Cerebellar cortex (tissue), 1 donor: ENCODE data around the gene MELTF.

ENCODE experiments used
- DNase-seq: peaks from one replicate; pipeline ENCODE4 v3.0.0-alpha.2; 2015; ENCODE audit warnings: low spot score

The MELTF gene

GRCh38 chr3:196968233-196969133 is 61.1 kb downstream of the MELTF start, which contains the start of gene PIGZ:
TSS of gene PIGZ (minus strand) at chr3:196968833. CDS start at chr3:196952031, 16,802 bp downstream.
- peak; percentile 49 for DNase-seq

- peak; percentile 11 for DNase-seq
Measured at GRCh38 chr3:196967412-196968232, 62.0 kb downstream of the MELTF start.

- DNase-seq: peak; percentile 35
Measured at GRCh38 chr3:196966526-196967401, 62.9 kb downstream of the MELTF start.

GRCh38 chr3:196965804-196966173 is 63.8 kb downstream of the MELTF start:
- no peak for DNase-seq

GRCh38 chr3:196965112-196965803 is 64.4 kb downstream of the MELTF start:
- DNase-seq: no peak

GRCh38 chr3:196963631-196963953 is 66.0 kb downstream of the MELTF start:
- DNase-seq: no peak

- DNase-seq: no peak
Measured at GRCh38 chr3:196962930-196963630, 66.5 kb downstream of the MELTF start.

- DNase-seq: no peak
Measured at GRCh38 chr3:196962108-196962929, 67.3 kb downstream of the MELTF start.

- DNase-seq: no peak
Measured at GRCh38 chr3:196954832-196955231, 74.8 kb downstream of the MELTF start.
